HCT116 (cell line): ENCODE data around the gene LDLRAD4.

Experiments used
- CEBPB ChIP-seq: IDR thresholded peaks from 2 replicates; pipeline ENCODE4 v1.6.1; 2012; ENCODE audit warnings: low read depth
- POLR2A ChIP-seq: IDR thresholded peaks from 2 replicates; pipeline ENCODE4 v1.7.0; 2011; ENCODE audit warnings: borderline replicate concordance; ENCODE audit not compliant: insufficient read depth, insufficient read length; ENCODE audit errors: extremely low read depth
- ZBTB33 ChIP-seq: IDR thresholded peaks from 2 replicates; pipeline ENCODE4 v1.6.1; 2011; ENCODE audit warnings: mild to moderate bottlenecking, low read length, moderate library complexity; ENCODE audit not compliant: insufficient replicate concordance; ENCODE audit errors: extremely low read depth
- ZNF274 ChIP-seq: fragments of 200-500 bp; sonication (Bioruptor generic); IDR thresholded peaks from 2 replicates; pipeline ENCODE4 v1.6.1; 2014; ENCODE audit warnings: mild to moderate bottlenecking, low read depth, low read length, inconsistent platforms

- no peak for TF ChIP-seq POLR2A
- TF ChIP-seq ZNF274, result no peak
- TF ChIP-seq ZBTB33, result no peak
- TF ChIP-seq CEBPB, result no peak
These were observed 320.5 kb downstream of the LDLRAD4 start for GRCh38 chr18:13539050-13539449.
